ENCODE measurements around the gene DDX59. TPM values are rescaled to one million over a fixed set of nuclear protein-coding genes. Genes with fewer than 3 reads are reported as not detected.

Gene DDX59
- total RNA-seq, 1 donor from 2014 or later, result 7.6 TPM

DNA sequence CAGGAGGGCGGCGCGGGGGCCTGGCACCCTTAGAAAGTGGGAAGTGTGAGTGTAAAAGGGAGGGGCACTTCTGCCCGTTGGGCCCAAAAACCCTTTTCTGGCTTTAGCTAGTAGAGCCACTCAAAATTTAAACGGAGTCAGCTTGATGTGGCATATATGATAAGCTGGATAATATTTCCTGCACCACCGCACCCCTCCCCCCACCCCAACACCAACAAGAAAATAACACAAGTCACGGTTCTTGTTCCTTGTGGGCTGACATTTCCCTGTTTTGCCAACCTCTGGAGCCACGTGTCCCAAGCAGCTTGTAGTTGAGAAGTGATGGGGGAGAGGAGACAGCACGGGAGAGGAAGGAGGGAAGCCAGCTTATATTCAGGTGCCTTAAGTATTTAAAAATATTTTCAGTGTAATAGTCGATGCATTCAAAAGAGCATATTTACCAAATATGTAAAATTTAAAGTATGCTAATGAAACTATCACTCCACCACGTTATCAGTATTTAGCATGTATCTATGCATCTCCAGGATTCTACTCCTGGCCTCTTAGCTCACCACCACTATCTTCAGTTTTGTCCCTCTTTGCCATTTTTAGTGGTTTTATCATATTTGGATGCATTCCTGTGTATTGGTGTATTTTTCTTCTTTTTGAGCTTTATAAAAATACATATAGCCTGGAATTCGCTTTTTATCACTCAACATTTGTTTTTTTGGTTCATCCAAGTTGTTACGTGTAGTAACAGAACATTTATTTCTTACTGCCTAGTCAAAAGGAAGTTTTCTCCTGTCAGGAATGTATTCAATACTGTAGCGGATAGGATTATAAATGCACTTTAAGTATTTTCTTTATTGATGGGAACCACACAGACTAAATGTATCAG lies 773 bp upstream of the DDX59 start:
- TF ChIP-seq, protein P1, sequence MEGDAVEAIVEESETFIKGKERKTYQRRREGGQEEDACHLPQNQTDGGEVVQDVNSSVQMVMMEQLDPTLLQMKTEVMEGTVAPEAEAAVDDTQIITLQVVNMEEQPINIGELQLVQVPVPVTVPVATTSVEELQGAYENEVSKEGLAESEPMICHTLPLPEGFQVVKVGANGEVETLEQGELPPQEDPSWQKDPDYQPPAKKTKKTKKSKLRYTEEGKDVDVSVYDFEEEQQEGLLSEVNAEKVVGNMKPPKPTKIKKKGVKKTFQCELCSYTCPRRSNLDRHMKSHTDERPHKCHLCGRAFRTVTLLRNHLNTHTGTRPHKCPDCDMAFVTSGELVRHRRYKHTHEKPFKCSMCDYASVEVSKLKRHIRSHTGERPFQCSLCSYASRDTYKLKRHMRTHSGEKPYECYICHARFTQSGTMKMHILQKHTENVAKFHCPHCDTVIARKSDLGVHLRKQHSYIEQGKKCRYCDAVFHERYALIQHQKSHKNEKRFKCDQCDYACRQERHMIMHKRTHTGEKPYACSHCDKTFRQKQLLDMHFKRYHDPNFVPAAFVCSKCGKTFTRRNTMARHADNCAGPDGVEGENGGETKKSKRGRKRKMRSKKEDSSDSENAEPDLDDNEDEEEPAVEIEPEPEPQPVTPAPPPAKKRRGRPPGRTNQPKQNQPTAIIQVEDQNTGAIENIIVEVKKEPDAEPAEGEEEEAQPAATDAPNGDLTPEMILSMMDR (IDR thresholded peaks at IDR 0.05), result no peak
- Histone ChIP-seq H3K4me1 (peaks cover 0 to 23% of the 10 kb centered on the region in 2 donors), H3K4me3 (peak overlapping the region; percentile 72 to 81), H3K9me3 (no peaks in the 10 kb centered on the region), H3K27ac (peak overlapping the region; percentile 95 to 99), H3K27me3 (no peaks in the 10 kb centered on the region), H3K36me3 (no peaks in the 10 kb centered on the region)
- DNase-seq (ENCODE audit: low spot score in 2 of 2), result no peak
- intact Hi-C loops (cut with DNase I), result loop anchor here (1.0 to 5.0 kb wide), 3 partner anchors 50 to 258 kb away; partner anchors contain the start of genes CAMSAP2, KIF14 and ZNF281

DNA sequence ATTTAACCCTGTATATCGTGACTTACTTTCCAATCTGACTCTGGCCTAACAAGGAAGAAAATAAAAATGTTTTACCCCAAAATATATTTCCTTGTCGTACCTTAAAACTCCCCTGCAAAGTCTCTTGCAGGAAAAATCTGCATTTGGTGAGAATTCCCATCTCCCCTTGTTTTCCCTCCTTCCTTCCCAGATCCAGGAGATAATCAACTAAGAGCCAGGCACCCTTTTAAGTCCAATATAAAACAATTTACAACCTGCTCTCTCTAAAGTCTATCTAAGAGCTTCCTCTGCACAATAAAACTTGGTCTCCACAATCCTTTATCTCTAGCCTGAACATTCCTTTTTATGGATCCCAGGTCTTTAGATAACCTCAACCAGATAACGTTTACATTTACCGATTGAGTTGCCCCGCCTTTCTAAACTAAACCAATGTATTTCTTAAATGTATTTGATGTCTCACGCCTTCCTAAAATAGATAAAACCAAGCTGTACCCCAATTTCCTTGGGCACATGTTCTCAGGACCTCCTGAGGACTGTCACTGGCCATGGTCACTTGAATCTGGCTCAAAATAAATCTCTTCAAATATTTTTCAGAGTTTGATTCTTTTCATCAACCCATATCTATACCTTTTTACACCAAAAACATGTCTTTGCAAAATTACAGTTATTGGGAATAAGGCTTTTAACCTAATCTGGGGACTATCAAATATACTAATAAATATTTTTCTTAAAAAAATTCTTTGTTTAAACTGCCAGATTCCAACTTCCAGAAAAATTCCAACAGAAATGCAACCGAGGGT lies 993 bp downstream of the DDX59 start:
- H3K36me3 ChIP-seq, result peaks cover 0 to 2% of the 10 kb centered on the region in 2 donors
- H3K27me3 ChIP-seq, result no peaks in the 10 kb centered on the region
- DNase-seq (ENCODE audit: low spot score in 2 of 2), result no peak
- H3K4me1 ChIP-seq, result peaks cover 0 to 34% of the 10 kb centered on the region in 2 donors
- H3K4me3 ChIP-seq, result peak overlapping the region; percentile 72 to 81
- no peaks in the 10 kb centered on the region for H3K9me3 ChIP-seq
- H3K27ac ChIP-seq, result peak overlapping the region; percentile 95 to 99
- TF ChIP-seq, protein P1 (IDR thresholded peaks at IDR 0.05), result no peak
- intact Hi-C loops (cut with DNase I), result no loop called here

DNA sequence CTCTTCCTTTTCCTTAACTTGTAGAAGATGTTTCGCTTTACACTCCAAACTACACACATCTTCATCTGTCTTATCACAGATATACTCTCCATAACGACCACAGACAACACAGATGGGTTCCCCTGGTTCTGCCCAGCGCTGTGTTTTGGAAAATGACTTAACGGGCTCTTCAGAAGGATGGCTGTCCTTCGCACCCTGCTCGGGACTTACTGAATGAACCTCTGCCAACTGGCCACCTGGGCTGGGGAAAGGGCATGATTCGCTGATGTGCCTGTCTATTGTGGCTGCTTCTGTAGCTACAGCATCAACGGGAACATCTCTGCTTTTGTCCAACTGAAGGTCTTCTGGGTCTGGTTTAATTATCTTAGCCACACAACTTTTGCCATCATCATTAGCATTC lies 3.4 kb downstream of the DDX59 start:
- H3K27ac ChIP-seq, result peak overlapping the region; percentile 51 to 77
- intact Hi-C loops (cut with DNase I), result loop anchor here (2.0 kb wide), 1 partner anchor 136 kb away; no protein-coding TSS in a partner anchor

DNA sequence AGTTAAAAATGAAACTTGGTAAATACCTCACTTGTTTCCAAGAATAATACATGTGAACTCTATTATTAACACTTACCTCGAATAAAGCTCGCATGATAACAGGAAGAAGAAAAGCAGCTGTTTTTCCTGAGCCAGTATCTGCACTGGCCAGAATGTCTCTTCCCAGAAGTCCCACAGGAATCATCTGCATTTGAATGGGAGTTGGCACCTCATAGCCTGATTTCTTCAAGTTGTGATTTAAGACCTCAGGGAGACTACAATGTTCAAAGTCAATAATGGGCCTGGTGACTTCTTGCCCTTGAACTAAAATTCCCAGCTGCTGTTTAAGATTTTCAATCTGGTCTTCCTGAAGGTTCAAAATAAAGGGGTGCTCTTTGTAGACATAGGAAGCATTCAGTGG lies 3.8 kb downstream of the DDX59 start:
- Histone ChIP-seq H3K36me3 (peaks cover 6 to 18% of the 10 kb centered on the region in 2 donors), H3K27ac (peak overlapping the region; percentile 51 to 77), H3K9me3 (no peaks in the 10 kb centered on the region), H3K4me3 (peak overlapping the region; percentile 2), H3K27me3 (no peaks in the 10 kb centered on the region), H3K4me1 (peaks cover 0 to 33% of the 10 kb centered on the region in 2 donors)
- intact Hi-C loops (cut with DNase I), result loop anchor here (2.0 kb wide), 1 partner anchor 137 kb away; no protein-coding TSS in a partner anchor
- no peak for DNase-seq (ENCODE audit: low spot score in 2 of 2)
- TF ChIP-seq, protein P1 (IDR thresholded peaks at IDR 0.05), result no peak

More for the DNA sequence above, 3.4 kb downstream of the DDX59 start:
- no peaks in the 10 kb centered on the region for H3K27me3 ChIP-seq
- peaks cover 0 to 34% of the 10 kb centered on the region in 2 donors for H3K4me1 ChIP-seq
- peaks cover 6 to 17% of the 10 kb centered on the region in 2 donors for H3K36me3 ChIP-seq
- no peaks in the 10 kb centered on the region for H3K9me3 ChIP-seq
- TF ChIP-seq, protein P1 (IDR thresholded peaks at IDR 0.05), result no peak
- no peak overlapping the region for H3K4me3 ChIP-seq
- no peak for DNase-seq (ENCODE audit: low spot score in 2 of 2)

DNA sequence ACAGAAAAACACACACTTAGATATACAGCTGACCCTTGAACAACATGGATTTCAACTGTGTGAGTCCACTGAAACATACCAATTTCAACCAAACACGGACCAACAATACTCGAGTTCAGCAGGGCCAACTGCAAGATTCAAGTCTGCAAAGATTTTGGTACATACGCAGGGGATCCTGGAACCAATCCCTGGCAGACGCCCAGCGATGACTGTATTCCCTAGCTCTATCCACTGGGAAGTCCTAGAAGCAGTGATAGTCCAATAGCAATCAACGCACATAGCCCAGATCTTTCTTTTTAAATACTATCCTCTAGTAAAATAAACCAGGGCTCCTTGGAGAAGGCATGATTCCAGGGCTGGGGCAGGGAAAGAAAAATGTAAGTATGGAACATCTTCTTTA lies 9.0 kb downstream of the DDX59 start:
- Histone ChIP-seq H3K9me3 (no peaks in the 10 kb centered on the region), H3K27ac (no peak overlapping the region), H3K4me3 (no peak overlapping the region), H3K27me3 (no peaks in the 10 kb centered on the region), H3K4me1 (peaks cover 0 to 13% of the 10 kb centered on the region in 2 donors), H3K36me3 (peaks cover 39 to 58% of the 10 kb centered on the region in 2 donors)
- intact Hi-C loops (cut with DNase I), result no loop called here
- DNase-seq (ENCODE audit: low spot score in 2 of 2), result no peak
- TF ChIP-seq, protein P1 (IDR thresholded peaks at IDR 0.05), result no peak

All from ascending aorta (tissue), 2 donors.